Measurements from ENCODE around the gene DUSP22. TPM values are rescaled to one million over a fixed set of nuclear protein-coding genes. Genes with fewer than 3 reads are reported as not detected.

The DUSP22 gene
- total RNA-seq, 1 donor from 2014 or later = 40.0 TPM

GRCh38 chr6:268394-268935 lies 23.8 kb upstream of the DUSP22 start:
- Mint-ChIP-seq H3K27ac (no peak overlapping the region), H3K4me3 (no peak overlapping the region), H3K27me3 (ENCODE audit: insufficient read depth, low read depth) (no peaks in the 10 kb centered on the region), H3K4me1 (no peaks in the 10 kb centered on the region), H3K9me3 (peaks cover 2% of the 10 kb centered on the region), H3K36me3 (no peaks in the 10 kb centered on the region)
- H3K9me3 ChIP-seq (ENCODE audit: low read depth) = no peaks in the 10 kb centered on the region
- no peak for TF ChIP-seq EZH2phosphoT487 (IDR thresholded peaks at IDR 0.05)
- no peak for TF ChIP-seq EZH2 (IDR thresholded peaks at IDR 0.05)
- no peak for TF ChIP-seq CTCF (IDR thresholded peaks at IDR 0.05)
- no peaks in the 10 kb centered on the region for H4K20me1 ChIP-seq (ENCODE audit: low read depth)
- H3K27me3 ChIP-seq = peaks cover 18% of the 10 kb centered on the region
- H3K4me1 ChIP-seq = no peaks in the 10 kb centered on the region
- H3K36me3 ChIP-seq = no peaks in the 10 kb centered on the region
- no peak overlapping the region for H3K4me2 ChIP-seq
- DNase-seq (ENCODE audit: low spot score) = no peak
- H2AFZ ChIP-seq (replicated peaks) = no peak overlapping the region
- H3K9ac ChIP-seq = no peak overlapping the region
- no peak overlapping the region for H3K4me3 ChIP-seq
- no peaks in the 10 kb centered on the region for H3F3A ChIP-seq (ENCODE audit: low read depth)
- no peaks in the 10 kb centered on the region for H3K79me2 ChIP-seq (ENCODE audit: low read depth)
- H3K27ac ChIP-seq = no peak overlapping the region

- H3K36me3 Mint-ChIP-seq = no peaks in the 10 kb centered on the region
- Histone ChIP-seq H3K27ac (no peak overlapping the region), H3K79me2 (ENCODE audit: low read depth) (no peaks in the 10 kb centered on the region), H2AFZ (replicated peaks) (no peak overlapping the region), H4K20me1 (ENCODE audit: low read depth) (no peaks in the 10 kb centered on the region), H3K4me1 (no peaks in the 10 kb centered on the region), H3K9ac (no peak overlapping the region), H3F3A (ENCODE audit: low read depth) (no peaks in the 10 kb centered on the region), H3K9me3 (ENCODE audit: low read depth) (no peaks in the 10 kb centered on the region), H3K4me3 (no peak overlapping the region), H3K4me2 (no peak overlapping the region), H3K27me3 (peaks cover 18% of the 10 kb centered on the region), H3K36me3 (no peaks in the 10 kb centered on the region)
- no peaks in the 10 kb centered on the region for H3K4me1 Mint-ChIP-seq
- H3K9me3 Mint-ChIP-seq = no peaks in the 10 kb centered on the region
- no peak for DNase-seq (ENCODE audit: low spot score)
- H3K27ac Mint-ChIP-seq = no peak overlapping the region
- TF ChIP-seq CTCF (IDR thresholded peaks at IDR 0.05) (no peak), EZH2phosphoT487 (IDR thresholded peaks at IDR 0.05) (no peak)
- no peak overlapping the region for H3K4me3 Mint-ChIP-seq
- H3K27me3 Mint-ChIP-seq (ENCODE audit: insufficient read depth, low read depth) = no peaks in the 10 kb centered on the region
Observed at GRCh38 chr6:273551-274058, 18.7 kb upstream of the DUSP22 start.

- no peak overlapping the region for H3K27ac Mint-ChIP-seq
- no peaks in the 10 kb centered on the region for H3F3A ChIP-seq (ENCODE audit: low read depth)
- H3K79me2 ChIP-seq (ENCODE audit: low read depth) = no peaks in the 10 kb centered on the region
- peaks cover 1% of the 10 kb centered on the region for H3K4me1 Mint-ChIP-seq
- no peaks in the 10 kb centered on the region for H3K36me3 Mint-ChIP-seq
- H3K9ac ChIP-seq = no peak overlapping the region
- H3K27me3 ChIP-seq = peaks cover 1% of the 10 kb centered on the region
- H3K9me3 Mint-ChIP-seq = peaks cover 8% of the 10 kb centered on the region
- H3K4me1 ChIP-seq = no peaks in the 10 kb centered on the region
- H4K20me1 ChIP-seq (ENCODE audit: low read depth) = no peaks in the 10 kb centered on the region
- TF ChIP-seq CTCF (IDR thresholded peaks at IDR 0.05) (no peak), EZH2 (IDR thresholded peaks at IDR 0.05) (no peak), EZH2phosphoT487 (IDR thresholded peaks at IDR 0.05) (no peak)
- no peak overlapping the region for H3K4me3 ChIP-seq
- H3K9me3 ChIP-seq (ENCODE audit: low read depth) = no peaks in the 10 kb centered on the region
- no peak overlapping the region for H2AFZ ChIP-seq (replicated peaks)
- no peak overlapping the region for H3K27ac ChIP-seq
- H3K27me3 Mint-ChIP-seq (ENCODE audit: insufficient read depth, low read depth) = peaks cover 5% of the 10 kb centered on the region
- H3K4me3 Mint-ChIP-seq = no peak overlapping the region
- no peak for DNase-seq (ENCODE audit: low spot score)
- no peak overlapping the region for H3K4me2 ChIP-seq
- no peaks in the 10 kb centered on the region for H3K36me3 ChIP-seq
Observed at GRCh38 chr6:277746-278145, 14.5 kb upstream of the DUSP22 start.
